Mammary epithelial cell (primary cell): Measurements from ENCODE around the gene SEMA4B.

ENCODE experiments used
- EZH2 ChIP-seq: IDR thresholded peaks from 2 replicates; pipeline ENCODE4 v1.6.1; 2012; ENCODE audit warnings: low read length, inconsistent platforms, borderline replicate concordance
- TF ChIP-seq, protein P1 (sequence below), 2 donors: IDR thresholded peaks in 1 of 2; conservative IDR thresholded peaks in 1 of 2; 2 replicates each; pipeline ENCODE4 v1.5.1; 2011 to 2012; ENCODE audit warnings: inconsistent platforms in 2 of 2, low read length in 2 of 2, mild to moderate bottlenecking in 2 of 2, control low read depth in 1 of 2, low read depth in 1 of 2; ENCODE audit not compliant: insufficient read depth in 1 of 2; ENCODE audit errors: extremely low read depth in 1 of 2

GRCh38 chr15:90178468-90179435, 22.4 kb upstream of the SEMA4B start:
- TF ChIP-seq, protein P1, sequence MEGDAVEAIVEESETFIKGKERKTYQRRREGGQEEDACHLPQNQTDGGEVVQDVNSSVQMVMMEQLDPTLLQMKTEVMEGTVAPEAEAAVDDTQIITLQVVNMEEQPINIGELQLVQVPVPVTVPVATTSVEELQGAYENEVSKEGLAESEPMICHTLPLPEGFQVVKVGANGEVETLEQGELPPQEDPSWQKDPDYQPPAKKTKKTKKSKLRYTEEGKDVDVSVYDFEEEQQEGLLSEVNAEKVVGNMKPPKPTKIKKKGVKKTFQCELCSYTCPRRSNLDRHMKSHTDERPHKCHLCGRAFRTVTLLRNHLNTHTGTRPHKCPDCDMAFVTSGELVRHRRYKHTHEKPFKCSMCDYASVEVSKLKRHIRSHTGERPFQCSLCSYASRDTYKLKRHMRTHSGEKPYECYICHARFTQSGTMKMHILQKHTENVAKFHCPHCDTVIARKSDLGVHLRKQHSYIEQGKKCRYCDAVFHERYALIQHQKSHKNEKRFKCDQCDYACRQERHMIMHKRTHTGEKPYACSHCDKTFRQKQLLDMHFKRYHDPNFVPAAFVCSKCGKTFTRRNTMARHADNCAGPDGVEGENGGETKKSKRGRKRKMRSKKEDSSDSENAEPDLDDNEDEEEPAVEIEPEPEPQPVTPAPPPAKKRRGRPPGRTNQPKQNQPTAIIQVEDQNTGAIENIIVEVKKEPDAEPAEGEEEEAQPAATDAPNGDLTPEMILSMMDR (conservative IDR thresholded peaks at IDR 0.05 in 1 of 2, IDR thresholded peaks at IDR 0.05 in 1 of 2; ENCODE audit: extremely low read depth in 1 of 2, insufficient read depth in 1 of 2, low read depth in 1 of 2, low read length in 2 of 2) = no peak
- TF ChIP-seq EZH2 = no peak
